SKM-1 (cell line): Measurements from ENCODE around the gene RBPJ.

Experiments used
- DNase-seq: peaks from one replicate; lab custom pipeline; 2025; ENCODE audit not compliant: unreplicated experiment; lab: John Stamatoyannopoulos, UW

Gene RBPJ

DNA sequence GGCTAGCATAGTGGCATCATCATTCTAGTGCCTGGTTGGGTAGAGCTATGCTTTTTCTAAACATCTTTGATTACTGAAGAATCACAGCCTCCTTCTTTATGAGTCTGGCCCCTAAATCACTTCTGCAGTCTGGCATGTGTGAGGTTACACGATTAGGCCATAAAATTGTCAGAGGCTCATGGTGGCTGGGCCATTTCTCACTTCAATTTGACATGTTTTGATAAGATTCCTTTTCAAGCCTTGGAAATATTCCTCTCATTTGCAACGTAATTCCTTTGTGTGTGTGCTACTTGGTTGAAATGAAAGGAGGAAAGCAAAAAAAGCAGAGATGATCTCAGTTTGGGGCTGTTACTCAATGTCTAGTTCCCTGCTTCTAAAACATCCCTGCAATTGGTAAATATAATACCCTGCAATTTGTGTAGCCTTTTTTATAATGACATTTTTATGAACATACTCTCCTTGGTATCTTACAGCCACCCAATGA is 163.3 kb downstream of the RBPJ start:
- DNase-seq: no peak

DNA sequence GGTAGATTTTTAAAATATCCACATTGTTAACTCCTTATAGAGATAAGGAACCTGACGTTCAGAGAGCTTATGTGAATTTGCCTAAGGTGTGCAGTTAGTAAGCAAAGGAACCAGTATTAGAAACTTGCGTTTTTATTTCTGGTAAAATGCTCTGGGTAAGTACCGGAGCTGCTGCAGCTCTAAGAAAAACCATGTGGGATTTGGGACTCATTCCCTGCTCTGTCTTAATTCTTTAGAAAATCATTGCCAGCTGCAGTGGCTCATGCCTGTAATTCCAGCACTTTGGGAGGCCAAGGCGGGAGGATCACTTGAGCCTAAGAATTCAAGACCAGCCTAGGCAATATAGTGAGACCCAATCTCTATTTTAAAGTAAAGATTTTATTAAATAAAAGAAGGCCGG is 163.7 kb downstream of the RBPJ start:
- no peak for DNase-seq
